MM.1S (cell line): ENCODE data around the gene CYP39A1.

Source experiments
- DNase-seq: peaks from one replicate; pipeline ENCODE4 v3.0.0-alpha.2; 2015
- H2AFZ ChIP-seq: fragments of 300-600 bp; sonication (generic); 2 replicates; pipeline ENCODE4 v1.6.0; 2016; ENCODE audit warnings: antibody characterized with exemption, low read length
- H3F3A ChIP-seq: fragments of 300-600 bp; sonication (generic); 2 replicates; pipeline ENCODE4 v1.6.1; 2016; ENCODE audit warnings: mild to moderate bottlenecking, antibody characterized with exemption, low read length, moderate library complexity, mixed read lengths; ENCODE audit not compliant: insufficient read depth
- H3K27ac ChIP-seq: fragments of 300-600 bp; sonication (generic); 2 replicates; pipeline ENCODE4 v1.5.1; 2016; ENCODE audit warnings: mild to moderate bottlenecking, low read length
- H3K27me3 ChIP-seq: fragments of 300-600 bp; sonication (generic); replicated peaks from 2 replicates; pipeline ENCODE4 v1.6.0; 2016; ENCODE audit warnings: low read length; ENCODE audit not compliant: insufficient read depth
- H3K36me3 ChIP-seq: fragments of 300-600 bp; sonication (generic); replicated peaks from 2 replicates; pipeline ENCODE4 v1.6.1; 2016; ENCODE audit warnings: mild to moderate bottlenecking, low read length, mixed read lengths; ENCODE audit not compliant: insufficient read depth
- H3K4me1 ChIP-seq: fragments of 300-600 bp; sonication (generic); 2 replicates; pipeline ENCODE4 v1.6.1; 2016; ENCODE audit warnings: low read length, mixed read lengths
- H3K4me2 ChIP-seq: fragments of 300-600 bp; sonication (generic); 2 replicates; pipeline ENCODE4 v1.6.0; 2016; ENCODE audit warnings: low read depth, low read length
- H3K4me3 ChIP-seq: fragments of 300-600 bp; sonication (generic); 2 replicates; pipeline ENCODE4 v1.5.1; 2016; ENCODE audit warnings: low read length, mixed read lengths
- H3K79me2 ChIP-seq: fragments of 300-600 bp; sonication (generic); 2 replicates; pipeline ENCODE4 v1.6.1; 2016; ENCODE audit warnings: mixed run types, low read length, mixed read lengths
- H3K9ac ChIP-seq: fragments of 300-600 bp; sonication (generic); 2 replicates; pipeline ENCODE4 v1.6.1; 2016; ENCODE audit warnings: low read length, mixed read lengths
- H3K9me2 ChIP-seq: fragments of 300-600 bp; sonication (generic); replicated peaks from 2 replicates; pipeline ENCODE4 v1.6.1; 2016; ENCODE audit warnings: mild to moderate bottlenecking, low read length, mixed read lengths; ENCODE audit not compliant: insufficient read depth
- H3K9me3 ChIP-seq: fragments of 300-600 bp; sonication (generic); replicated peaks from 2 replicates; pipeline ENCODE4 v1.6.1; 2016; ENCODE audit warnings: mild to moderate bottlenecking, low read length, mixed read lengths; ENCODE audit not compliant: insufficient read depth
- H4K20me1 ChIP-seq: fragments of 300-600 bp; sonication (generic); 2 replicates; pipeline ENCODE4 v1.6.1; 2016; ENCODE audit warnings: mild to moderate bottlenecking, low read length, moderate library complexity, mixed read lengths; ENCODE audit not compliant: insufficient read depth
- CTCF ChIP-seq: fragments of 300-600 bp; sonication (generic); IDR thresholded peaks from 2 replicates; pipeline ENCODE4 v1.5.1; 2016; ENCODE audit warnings: antibody characterized with exemption, low read length, mixed read lengths
- EZH2 ChIP-seq: fragments of 300-600 bp; sonication (generic); optimal IDR thresholded peaks from 2 replicates; pipeline ENCODE3; 2017; ENCODE audit warnings: low read depth, mild to moderate bottlenecking, antibody characterized with exemption, low read length, mixed read lengths
- EZH2phosphoT487 ChIP-seq: fragments of 300-600 bp; sonication (generic); IDR thresholded peaks from 2 replicates; pipeline ENCODE4 v1.6.1; 2018; ENCODE audit warnings: antibody characterized with exemption, low read length

CYP39A1 gene

DNA sequence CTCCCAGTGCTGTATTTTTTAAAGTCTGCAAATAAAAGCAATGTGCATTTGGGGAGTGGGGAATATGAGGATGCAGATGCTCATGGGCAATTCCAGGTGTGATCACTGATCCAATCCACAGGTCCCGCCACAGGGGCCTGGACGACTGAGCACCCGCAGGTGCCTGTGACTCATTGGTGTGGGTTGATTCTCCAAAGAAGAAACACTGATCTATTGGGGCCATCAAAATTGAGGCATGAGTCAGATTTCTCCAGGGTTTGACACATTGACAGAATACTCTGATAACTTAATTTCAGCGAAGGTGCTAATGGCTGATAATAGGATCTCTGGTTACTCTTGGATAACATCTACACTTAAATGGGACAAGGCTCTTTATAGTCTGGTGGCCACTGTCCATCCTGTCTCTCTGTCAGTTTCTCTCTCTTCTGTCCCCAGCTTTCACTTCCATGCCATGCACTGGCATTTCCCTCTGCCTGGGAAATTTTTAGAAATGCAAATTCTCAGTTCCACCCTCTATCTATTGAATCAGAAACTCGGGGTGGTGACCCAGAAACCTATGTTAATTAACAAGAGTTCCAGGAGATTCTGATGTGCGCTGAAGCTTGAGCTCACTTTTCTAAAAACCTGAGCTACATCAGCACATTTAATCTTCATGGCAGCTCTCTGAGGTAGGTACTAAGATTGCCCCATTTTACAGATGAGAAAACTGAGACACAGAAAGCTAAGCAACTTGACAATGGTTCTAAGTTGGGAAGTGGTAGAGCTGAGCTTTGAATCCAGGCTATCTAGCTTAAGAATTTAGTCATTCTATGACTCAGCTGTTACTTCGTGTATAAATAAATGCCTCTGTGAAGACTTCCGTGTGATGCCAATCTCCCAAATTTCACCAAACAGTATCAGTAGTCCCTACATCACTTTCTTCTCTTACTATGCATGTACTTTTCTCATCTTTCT lies 151.2 kb downstream of the CYP39A1 start:
- H3K4me3 ChIP-seq, result no peak overlapping the region
- no peaks in the 10 kb centered on the region for H3K36me3 ChIP-seq
- no peak overlapping the region for H2AFZ ChIP-seq
- H3K9me3 ChIP-seq, result no peaks in the 10 kb centered on the region
- H3K4me1 ChIP-seq, result no peaks in the 10 kb centered on the region
- no peaks in the 10 kb centered on the region for H4K20me1 ChIP-seq
- H3K27ac ChIP-seq, result no peak overlapping the region
- TF ChIP-seq EZH2, result no peak
- TF ChIP-seq EZH2phosphoT487, result no peak
- TF ChIP-seq CTCF, result no peak
- no peak for DNase-seq
- H3K9me2 ChIP-seq, result no peaks in the 10 kb centered on the region
- no peaks in the 10 kb centered on the region for H3K27me3 ChIP-seq
- H3F3A ChIP-seq, result no peaks in the 10 kb centered on the region
- no peak overlapping the region for H3K4me2 ChIP-seq
- H3K79me2 ChIP-seq, result no peaks in the 10 kb centered on the region
- no peak overlapping the region for H3K9ac ChIP-seq

DNA sequence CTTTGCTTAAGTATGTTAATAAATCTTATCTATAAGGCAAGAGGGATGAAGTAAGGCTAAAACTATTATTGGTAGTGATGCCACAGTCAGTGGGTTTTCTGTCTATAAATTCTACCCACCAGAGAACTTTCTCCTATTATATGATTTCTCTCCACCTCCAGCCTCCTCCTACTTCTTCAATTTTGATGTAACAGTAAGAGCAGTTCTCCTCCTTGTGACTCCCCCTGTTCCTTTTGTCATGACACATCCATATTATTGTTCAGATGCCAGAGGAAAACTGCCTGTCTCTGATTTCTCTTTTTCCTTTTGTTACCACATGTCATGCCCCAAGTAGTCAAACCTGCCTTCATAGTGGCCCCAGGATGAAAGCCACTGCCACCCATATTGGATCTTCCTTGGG lies 152.2 kb downstream of the CYP39A1 start:
- no peaks in the 10 kb centered on the region for H3K27me3 ChIP-seq

More for the DNA sequence above, 152.2 kb downstream of the CYP39A1 start:
- Histone ChIP-seq H3K27ac (no peak overlapping the region), H3K36me3 (no peaks in the 10 kb centered on the region), H3K4me1 (no peaks in the 10 kb centered on the region), H3K9me2 (no peaks in the 10 kb centered on the region), H3K4me2 (no peak overlapping the region), H3K9me3 (no peaks in the 10 kb centered on the region), H3K9ac (no peak overlapping the region), H2AFZ (no peak overlapping the region), H4K20me1 (no peaks in the 10 kb centered on the region), H3K79me2 (no peaks in the 10 kb centered on the region), H3F3A (no peaks in the 10 kb centered on the region), H3K4me3 (no peak overlapping the region)
- no peak for DNase-seq
- TF ChIP-seq EZH2phosphoT487 (no peak), CTCF (no peak), EZH2 (no peak)
